Keratinocyte (primary cell): Measurements from ENCODE around the gene ERC1.

Experiments
- EZH2 ChIP-seq: IDR thresholded peaks from one replicate; pipeline ENCODE4 v1.6.1; 2012; ENCODE audit warnings: inconsistent platforms, mild to moderate bottlenecking, low read length, moderate library complexity
- TF ChIP-seq, protein P1 (sequence below), 3 experiments: IDR thresholded peaks in 1 of 3; conservative IDR thresholded peaks in 1 of 3; optimal IDR thresholded peaks in 1 of 3; 2 replicates in 2 of 3; 3 replicates in 1 of 3; pipeline versions ENCODE3 to v1.5.1; 2011; ENCODE audit warnings: low read length in 3 of 3, mild to moderate bottlenecking in 3 of 3, moderate library complexity in 2 of 3, control low read depth in 1 of 3, inconsistent platforms in 1 of 3; ENCODE audit not compliant: insufficient read depth in 2 of 3; ENCODE audit errors: extremely low read depth in 1 of 3

GRCh38 chr12:1288333-1288732, 297.3 kb downstream of the ERC1 start:
- TF ChIP-seq, protein P1, sequence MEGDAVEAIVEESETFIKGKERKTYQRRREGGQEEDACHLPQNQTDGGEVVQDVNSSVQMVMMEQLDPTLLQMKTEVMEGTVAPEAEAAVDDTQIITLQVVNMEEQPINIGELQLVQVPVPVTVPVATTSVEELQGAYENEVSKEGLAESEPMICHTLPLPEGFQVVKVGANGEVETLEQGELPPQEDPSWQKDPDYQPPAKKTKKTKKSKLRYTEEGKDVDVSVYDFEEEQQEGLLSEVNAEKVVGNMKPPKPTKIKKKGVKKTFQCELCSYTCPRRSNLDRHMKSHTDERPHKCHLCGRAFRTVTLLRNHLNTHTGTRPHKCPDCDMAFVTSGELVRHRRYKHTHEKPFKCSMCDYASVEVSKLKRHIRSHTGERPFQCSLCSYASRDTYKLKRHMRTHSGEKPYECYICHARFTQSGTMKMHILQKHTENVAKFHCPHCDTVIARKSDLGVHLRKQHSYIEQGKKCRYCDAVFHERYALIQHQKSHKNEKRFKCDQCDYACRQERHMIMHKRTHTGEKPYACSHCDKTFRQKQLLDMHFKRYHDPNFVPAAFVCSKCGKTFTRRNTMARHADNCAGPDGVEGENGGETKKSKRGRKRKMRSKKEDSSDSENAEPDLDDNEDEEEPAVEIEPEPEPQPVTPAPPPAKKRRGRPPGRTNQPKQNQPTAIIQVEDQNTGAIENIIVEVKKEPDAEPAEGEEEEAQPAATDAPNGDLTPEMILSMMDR (optimal IDR thresholded peaks at IDR 0.05 in 1 of 3, IDR thresholded peaks at IDR 0.05 in 1 of 3, conservative IDR thresholded peaks at IDR 0.05 in 1 of 3; ENCODE audit: extremely low read depth in 1 of 3, insufficient read depth in 2 of 3, low read length in 3 of 3), result no peak
- no peak for TF ChIP-seq EZH2
